ENCODE results near the gene PKD1L1. TPM values are rescaled to one million over a fixed set of nuclear protein-coding genes. Genes with fewer than 3 reads are reported as not detected.

Gene PKD1L1
- total RNA-seq, 4 donors from 2014 or later: 0.44 to 8.4 (median 0.82) TPM

GRCh38 chr7:47811632-47812380 lies 136.5 kb downstream of the PKD1L1 start:
- Histone ChIP-seq H3K36me3 (no peaks in the 10 kb centered on the region), H3K4me1 (peaks cover 0 to 33% (median 2%) of the 10 kb centered on the region in 4 donors), H3K27ac (no peak overlapping the region), H3K27me3 (no peaks in the 10 kb centered on the region), H3K9me3 (no peaks in the 10 kb centered on the region), H3K4me3 (no peak overlapping the region)
- TF ChIP-seq EP300 (IDR thresholded peaks at IDR 0.05): no peak
- TF ChIP-seq POLR2A (IDR thresholded peaks at IDR 0.05): no peak
- no peak for TF ChIP-seq CTCF (IDR thresholded peaks at IDR 0.05)
- DNase-seq (ENCODE audit: low spot score in 2 of 2): no peak
- 85 to 87% methylated on average over 10 of the region's 10 CpGs for WGBS, 2 donors

GRCh38 chr7:47809387-47809786 lies 138.9 kb downstream of the PKD1L1 start:
- Histone ChIP-seq H3K4me1 (peaks cover 0 to 39% (median 4%) of the 10 kb centered on the region in 4 donors), H3K36me3 (no peaks in the 10 kb centered on the region), H3K4me3 (no peak overlapping the region), H3K9me3 (no peaks in the 10 kb centered on the region), H3K27ac (no peak overlapping the region), H3K27me3 (no peaks in the 10 kb centered on the region)
- WGBS, 2 donors: 94 to 95% methylated on average over 3 of the region's 3 CpGs
- TF ChIP-seq CTCF (IDR thresholded peaks at IDR 0.05): no peak
- TF ChIP-seq POLR2A (IDR thresholded peaks at IDR 0.05): no peak
- no peak for TF ChIP-seq EP300 (IDR thresholded peaks at IDR 0.05)
- no peak for DNase-seq (ENCODE audit: low spot score in 2 of 2)

DNA sequence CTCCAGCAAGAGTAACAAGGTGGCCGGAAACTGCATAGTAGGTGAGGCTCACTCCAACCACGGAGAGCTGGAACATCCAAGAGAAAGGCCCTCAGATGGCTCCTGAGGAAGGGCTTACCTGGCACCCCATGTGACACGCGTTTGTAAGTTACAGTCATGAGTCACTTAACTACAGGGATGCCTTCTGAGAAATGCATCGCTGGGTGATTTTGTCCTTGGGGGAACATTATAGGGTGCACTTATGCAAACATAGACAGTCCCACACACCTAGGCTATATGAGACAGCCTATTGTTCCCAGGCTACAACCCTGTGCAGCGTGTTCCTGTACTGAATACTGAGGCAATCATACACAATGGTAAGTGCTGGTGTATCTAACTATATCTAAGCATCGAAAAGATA lies 139.9 kb downstream of the PKD1L1 start:
- Histone ChIP-seq H3K4me1 (peaks cover 0 to 32% (median 4%) of the 10 kb centered on the region in 4 donors), H3K27me3 (no peaks in the 10 kb centered on the region), H3K9me3 (no peaks in the 10 kb centered on the region), H3K4me3 (no peak overlapping the region), H3K36me3 (no peaks in the 10 kb centered on the region), H3K27ac (no peak overlapping the region)
- WGBS, 2 donors: 90 to 95% methylated on average over 7 of the region's 7 CpGs
- TF ChIP-seq POLR2A (IDR thresholded peaks at IDR 0.05) (no peak), EP300 (IDR thresholded peaks at IDR 0.05) (no peak), CTCF (IDR thresholded peaks at IDR 0.05) (no peak)
- DNase-seq (ENCODE audit: low spot score in 2 of 2): no peak

DNA sequence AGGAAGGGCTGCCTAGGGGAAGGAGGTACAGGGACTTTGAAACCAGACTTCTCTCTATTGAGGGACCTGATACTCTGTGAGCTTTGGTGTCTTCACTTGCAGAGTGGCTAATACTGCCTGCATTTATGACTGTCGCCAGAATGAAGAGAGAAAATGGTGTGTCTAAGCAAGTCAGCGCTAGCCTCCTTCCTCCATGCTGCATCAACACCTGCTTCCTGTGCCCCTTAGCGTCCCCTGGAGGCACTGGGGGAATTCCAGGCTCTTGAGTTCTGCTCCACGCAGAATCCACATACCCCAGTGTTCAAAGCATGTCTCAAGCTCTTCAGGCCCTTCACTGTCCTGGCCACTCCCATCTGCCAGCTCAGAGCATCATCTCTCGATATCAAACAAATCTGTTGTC lies 140.5 kb downstream of the PKD1L1 start:
- Histone ChIP-seq H3K36me3 (no peaks in the 10 kb centered on the region), H3K27ac (peak overlapping the region in 3 of 4 donors; percentile 11 to 75 (median 44)), H3K27me3 (no peaks in the 10 kb centered on the region), H3K4me3 (peak overlapping the region in 1 of 4 donors; percentile 34), H3K9me3 (no peaks in the 10 kb centered on the region), H3K4me1 (peaks cover 0 to 26% (median 4%) of the 10 kb centered on the region in 4 donors)
- DNase-seq (ENCODE audit: low spot score in 2 of 2): no peak
- TF ChIP-seq EP300 (IDR thresholded peaks at IDR 0.05) (no peak), CTCF (IDR thresholded peaks at IDR 0.05) (no peak), POLR2A (IDR thresholded peaks at IDR 0.05) (no peak)
- 81 to 89% methylated on average over 5 of the region's 5 CpGs for WGBS, 2 donors

DNA sequence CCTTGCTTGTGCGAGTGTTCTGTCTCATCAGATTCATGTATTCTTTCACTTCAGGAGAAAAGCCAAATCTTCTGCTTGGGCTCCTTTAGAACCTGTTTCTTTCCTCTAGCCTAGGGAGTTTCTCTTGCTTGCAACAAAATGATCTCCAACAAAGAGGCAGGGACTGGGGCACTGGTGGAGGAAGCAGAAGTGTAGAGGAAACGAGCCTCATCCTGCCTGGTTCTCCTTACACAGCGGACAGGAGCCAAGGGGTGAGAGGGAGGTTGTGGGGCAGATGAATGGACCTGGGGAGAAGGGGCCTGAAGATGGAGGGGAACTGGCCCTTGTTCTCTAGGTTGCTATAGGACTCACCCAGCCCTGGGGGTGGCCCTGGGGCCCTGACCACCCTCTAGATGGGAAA lies 141.1 kb downstream of the PKD1L1 start:
- peaks cover 0 to 24% (median 4%) of the 10 kb centered on the region in 4 donors for H3K4me1 ChIP-seq
- H3K36me3 ChIP-seq: no peaks in the 10 kb centered on the region
- DNase-seq (ENCODE audit: low spot score in 2 of 2): no peak
- TF ChIP-seq CTCF (IDR thresholded peaks at IDR 0.05) (no peak), POLR2A (IDR thresholded peaks at IDR 0.05) (no peak), EP300 (IDR thresholded peaks at IDR 0.05) (no peak)
- H3K9me3 ChIP-seq: no peaks in the 10 kb centered on the region
- peak overlapping the region in 1 of 4 donors; percentile 34 for H3K4me3 ChIP-seq
- 48 to 57% methylated on average over 3 of the region's 3 CpGs for WGBS, 2 donors
- peak overlapping the region; percentile 11 to 75 (median 32) for H3K27ac ChIP-seq
- H3K27me3 ChIP-seq: no peaks in the 10 kb centered on the region
